Hepatic stellate cell (primary cell): Measurements from ENCODE around the gene SH3BP4.

ENCODE experiments used
- DNase-seq: peaks from one replicate; pipeline ENCODE4 v3.0.0; 2011; ENCODE audit warnings: low spot score

SH3BP4 gene

GRCh38 chr2:234983011-234983726 lies 31.4 kb downstream of the SH3BP4 start:
- DNase-seq = no peak

DNA sequence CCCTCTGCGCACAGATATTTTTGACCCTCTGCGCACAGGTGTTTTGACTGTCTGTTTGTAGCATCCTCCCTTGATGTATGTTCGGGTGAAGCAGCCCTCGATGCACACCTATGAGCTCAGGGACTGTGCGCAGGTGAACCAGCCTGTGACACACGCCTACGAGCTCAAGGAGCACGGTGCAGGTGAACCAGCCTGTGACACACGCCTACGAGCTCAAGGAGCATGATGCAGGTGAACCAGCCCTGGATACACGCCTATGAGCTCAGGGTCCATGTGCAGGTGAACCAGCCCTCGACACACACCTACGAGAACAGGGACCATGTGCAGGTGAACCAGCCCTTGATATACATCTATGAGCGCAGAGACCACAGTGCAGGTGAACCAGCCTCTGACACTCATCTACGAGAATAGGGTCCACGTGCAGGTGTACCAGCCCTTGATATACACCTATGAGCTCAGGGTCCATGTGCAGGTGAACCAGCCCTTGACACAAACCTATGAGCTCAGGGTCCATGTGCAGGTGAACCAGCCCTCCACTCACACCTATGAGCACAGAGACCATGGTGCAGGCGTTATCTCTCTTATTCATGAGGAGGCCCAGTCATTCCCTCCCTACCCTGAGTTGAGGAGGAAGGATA lies 33.9 kb downstream of the SH3BP4 start:
- DNase-seq = no peak

GRCh38 chr2:234986390-234986789 lies 34.6 kb downstream of the SH3BP4 start:
- no peak for DNase-seq

- no peak for DNase-seq
These were observed 35.3 kb downstream of the SH3BP4 start for GRCh38 chr2:234986876-234987720.

DNA sequence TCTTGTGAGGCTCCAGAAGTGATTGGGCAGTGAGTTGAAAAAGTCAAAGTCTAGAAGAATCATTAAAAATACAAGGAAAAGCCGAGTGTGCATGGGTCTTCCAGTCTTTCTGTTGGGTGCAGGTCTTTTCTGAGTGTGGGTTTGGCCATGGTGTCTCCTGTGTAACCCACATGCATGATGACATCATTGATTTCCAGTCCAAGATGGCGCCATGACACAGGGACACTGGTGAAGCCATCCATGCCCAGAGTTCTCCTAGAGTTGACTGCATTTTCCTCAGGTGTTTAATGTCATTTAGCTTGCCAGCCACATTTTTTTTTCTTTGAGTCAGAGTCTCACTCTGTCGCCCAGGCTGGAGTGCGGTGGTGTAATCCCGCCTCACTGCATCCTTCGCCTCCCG lies 35.9 kb downstream of the SH3BP4 start:
- no peak for DNase-seq

GRCh38 chr2:234988491-234988890 lies 36.7 kb downstream of the SH3BP4 start:
- no peak for DNase-seq

GRCh38 chr2:234989183-234989701 lies 37.4 kb downstream of the SH3BP4 start:
- DNase-seq = no peak

GRCh38 chr2:234990300-234990699 lies 38.5 kb downstream of the SH3BP4 start:
- DNase-seq = no peak

DNA sequence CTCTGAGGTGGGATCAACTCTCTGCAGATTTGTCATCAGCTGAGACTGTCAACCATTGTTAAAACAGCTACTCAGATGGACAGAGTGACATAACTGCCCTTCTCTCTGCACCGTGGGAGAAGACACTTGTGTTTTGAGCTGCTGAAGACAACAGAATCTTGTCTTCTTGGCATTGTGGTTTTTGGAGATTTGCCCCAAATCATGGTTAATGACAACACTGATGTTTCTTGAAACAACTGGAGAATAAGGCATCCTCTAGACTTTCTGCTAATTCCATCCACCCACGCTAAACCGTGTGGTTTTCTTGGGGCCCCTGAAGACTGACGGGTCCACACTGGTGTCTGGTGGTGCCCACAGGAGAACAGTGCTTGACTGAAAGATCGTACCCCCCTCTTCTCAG lies 39.5 kb downstream of the SH3BP4 start:
- DNase-seq = no peak

DNA sequence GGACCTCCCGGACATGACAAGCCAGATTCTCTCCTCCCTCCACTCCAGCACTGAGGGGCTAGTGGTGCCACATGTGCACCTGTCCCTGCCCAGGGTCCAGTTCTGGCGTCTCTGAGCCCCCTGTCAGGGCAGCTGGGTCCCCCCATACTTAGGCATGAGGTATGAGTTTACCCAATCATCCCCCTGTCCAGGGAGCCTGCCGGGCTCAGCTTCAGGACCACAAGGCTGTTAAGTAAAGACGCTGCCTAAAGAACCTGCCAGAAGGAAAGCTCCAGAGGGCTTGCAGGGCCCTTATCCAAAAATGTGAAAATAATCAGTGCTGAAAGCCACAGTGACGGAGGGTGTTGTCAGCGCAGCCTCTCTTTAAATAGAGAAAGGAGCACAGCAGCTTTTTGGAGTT lies 40.0 kb downstream of the SH3BP4 start:
- no peak for DNase-seq

GRCh38 chr2:234992196-234992595 lies 40.4 kb downstream of the SH3BP4 start:
- no peak for DNase-seq

DNA sequence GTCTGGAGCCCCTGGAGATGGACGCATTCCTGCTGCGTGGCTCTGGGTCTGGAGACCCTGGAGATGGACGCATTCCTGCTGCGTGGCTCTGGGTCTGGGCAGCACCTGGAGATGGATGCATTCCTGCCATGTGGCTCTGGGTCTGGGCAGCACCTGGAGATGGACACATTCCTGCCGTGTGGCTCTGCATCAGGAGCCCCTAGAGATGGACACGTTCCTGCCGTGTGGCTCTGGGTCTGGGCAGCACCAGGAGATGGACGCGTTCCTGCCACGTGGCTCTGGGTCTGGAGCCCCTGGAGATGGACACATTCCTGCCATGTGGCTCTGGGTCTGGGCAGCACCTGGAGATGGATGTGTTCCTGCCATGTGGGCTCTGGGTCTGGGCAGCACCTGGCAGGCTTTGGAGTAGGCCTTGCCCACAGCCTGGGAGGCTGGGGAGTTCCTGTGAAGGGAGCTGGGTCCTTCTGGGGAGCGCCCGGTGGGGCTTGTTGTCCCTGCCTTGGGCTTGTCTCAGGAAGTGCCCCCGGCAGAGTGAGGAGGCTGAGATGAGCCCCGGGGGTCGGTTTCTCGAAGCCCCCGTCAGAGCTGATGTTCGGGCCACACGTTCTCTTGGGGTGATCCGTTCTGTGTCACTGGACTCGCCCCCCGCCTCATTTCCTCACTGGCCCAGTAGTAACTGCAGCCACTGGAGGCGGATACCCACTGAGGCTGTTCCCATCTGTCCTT lies 41.0 kb downstream of the SH3BP4 start:
- DNase-seq = no peak

- no peak for DNase-seq
These were observed 41.7 kb downstream of the SH3BP4 start for GRCh38 chr2:234993541-234993981.

DNA sequence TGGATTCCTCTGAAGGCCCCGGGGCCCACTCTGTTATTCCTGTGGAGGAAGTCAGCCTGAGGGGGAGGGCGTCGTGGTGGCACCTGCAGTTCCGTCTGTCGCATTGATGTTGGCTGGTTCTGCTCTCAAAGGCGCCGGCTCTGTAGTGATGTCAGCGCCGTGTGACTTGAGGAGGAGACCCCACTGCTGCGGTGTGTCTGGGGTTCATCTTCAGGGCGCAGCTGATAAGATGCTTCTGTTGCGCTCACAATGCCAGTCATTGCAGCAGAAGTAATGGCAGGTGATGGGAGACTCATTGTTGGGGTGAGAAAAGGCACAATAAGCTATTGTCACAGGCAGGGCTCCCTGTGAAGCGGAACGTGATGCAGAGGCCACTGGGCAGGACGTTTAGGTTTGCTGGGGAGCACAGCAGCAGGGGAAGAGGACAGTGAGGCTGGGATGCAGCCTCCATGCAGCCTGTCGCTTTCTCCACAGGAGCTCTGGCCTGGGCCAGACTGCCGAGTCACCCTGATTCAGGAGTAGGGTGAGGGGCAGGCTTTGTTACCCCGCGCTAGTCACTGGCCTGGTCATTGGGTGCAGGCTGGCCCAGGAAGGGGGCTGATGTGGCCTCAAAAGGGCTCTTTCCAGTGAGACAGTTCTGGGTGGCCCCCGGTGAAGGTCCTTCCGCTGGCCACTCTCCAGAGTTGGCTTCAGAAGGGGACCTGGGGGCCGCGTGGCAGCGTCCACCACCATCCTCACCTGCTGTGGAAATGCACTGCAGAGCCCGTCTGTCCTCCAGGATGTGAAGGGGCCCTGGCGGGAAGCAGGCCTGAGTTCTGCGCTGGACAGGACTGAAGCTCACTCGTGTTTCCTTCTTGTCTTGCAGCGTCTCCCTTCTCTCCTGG lies 42.9 kb downstream of the SH3BP4 start:
- DNase-seq = no peak

DNA sequence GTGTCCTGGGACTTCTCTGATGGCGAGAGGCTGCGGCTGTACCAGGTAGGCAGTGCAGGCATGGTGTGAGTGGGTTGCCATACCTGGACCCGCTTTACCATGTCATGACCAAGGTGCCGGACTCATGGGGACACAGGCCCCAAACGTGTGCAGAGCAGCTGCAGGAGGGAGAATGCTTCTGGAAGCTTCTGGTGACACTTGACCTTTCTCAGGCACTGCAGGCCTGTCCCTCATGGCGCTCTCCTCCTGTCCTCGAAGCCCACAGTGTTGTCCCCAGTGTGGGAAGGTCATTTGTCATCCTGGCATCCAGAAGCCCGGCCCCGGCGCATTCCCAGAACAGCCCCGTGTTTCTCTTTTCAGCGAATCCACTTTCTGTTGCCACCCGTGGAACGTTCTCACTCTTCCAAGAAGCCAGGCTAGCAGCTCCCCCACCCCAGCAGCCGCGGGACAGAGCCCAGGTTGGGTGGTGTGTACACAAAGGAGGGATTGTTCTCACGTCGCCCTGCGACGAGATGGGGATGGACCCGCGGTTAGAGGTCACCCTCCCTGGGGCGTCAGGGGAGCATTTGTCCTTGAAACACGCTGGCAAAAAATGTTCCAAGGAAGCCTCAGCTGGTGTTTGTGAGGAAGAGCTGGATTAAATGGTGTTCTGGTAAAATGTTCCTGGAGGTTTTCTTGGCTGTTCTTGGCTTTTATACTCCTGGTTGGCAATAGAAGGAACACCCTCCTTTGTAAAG lies 43.7 kb downstream of the SH3BP4 start:
- no peak for DNase-seq

- peak; percentile 84 for DNase-seq
These were observed 44.5 kb downstream of the SH3BP4 start for GRCh38 chr2:234996069-234996940.

DNA sequence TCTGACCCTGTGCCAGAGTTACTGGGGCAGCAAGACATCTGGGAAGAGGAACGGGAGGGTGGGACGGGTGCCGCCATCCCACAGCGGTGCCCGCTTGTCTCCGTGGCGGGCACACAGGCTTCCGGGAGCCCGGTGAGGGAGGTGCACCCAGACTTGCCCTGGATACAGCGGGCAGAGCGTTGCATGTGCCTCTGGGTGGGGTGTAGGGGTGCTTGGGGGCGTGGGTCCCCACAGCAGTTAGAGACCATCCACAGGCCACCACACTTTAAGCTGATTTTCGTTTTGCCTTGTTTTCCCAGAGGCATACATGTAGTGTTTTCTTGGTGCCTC lies 45.1 kb downstream of the SH3BP4 start:
- no peak for DNase-seq

DNA sequence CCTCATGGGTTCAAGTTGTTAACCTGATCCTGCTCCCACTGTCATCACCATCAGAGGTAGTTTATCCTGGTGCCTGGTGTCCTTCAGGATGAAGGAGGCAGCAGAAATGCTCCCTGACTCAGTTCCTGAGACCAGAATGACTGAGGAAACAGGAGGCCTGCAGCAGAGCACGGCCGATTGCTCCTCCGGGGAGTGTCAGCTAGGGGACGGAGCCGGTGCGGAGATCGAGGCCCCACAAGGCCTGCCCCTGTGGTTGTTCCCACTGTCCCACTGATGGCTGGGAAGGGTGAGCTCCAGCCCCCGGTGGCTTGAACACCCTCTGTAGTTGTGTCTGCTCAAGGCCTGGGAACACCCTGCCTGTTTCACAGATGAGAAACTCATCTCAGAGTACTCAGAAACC lies 45.6 kb downstream of the SH3BP4 start:
- DNase-seq = no peak

DNA sequence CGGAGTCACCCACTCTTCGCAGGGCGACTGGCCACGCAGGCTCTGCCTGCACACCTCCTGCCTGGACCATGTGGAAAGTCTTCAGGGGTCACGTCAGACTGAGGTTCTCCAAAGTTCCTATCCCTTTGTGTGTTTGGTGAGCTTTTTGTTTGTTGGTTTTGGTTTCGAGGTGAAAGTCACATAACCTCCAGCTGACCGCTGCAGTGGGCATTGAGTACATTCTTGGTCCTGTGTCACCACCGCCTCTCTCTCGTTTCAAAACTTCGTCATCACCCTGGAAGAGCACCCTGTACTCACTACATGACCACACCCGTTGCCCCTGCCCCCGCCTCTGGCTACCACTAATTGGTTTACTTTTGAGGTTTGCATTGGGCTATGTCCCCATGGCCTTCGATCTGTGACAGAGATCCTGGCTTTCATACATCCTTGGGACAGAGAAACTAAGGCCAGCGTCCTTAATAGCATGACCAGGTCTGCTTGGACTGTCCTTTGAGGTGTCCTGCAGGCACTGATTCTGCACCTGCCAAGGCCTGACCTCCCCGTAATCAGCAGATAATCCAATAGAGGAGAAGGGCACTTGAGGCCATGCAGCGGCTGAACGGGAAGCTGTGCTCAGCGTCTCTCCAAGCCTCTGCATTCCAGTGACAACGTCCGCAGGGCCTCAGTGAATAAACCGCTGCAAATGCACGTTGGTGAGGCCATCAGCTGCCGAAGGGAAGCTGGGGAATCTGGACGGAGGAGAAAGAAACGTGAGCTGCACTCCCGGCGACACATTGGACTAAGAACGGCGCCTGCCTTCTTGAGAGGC lies 46.8 kb downstream of the SH3BP4 start:
- DNase-seq = no peak
